Neural cell (in vitro differentiated cells): Measurements from ENCODE around the gene ALG5. TPM values are rescaled to one million over a fixed set of nuclear protein-coding genes. Genes with fewer than 3 reads are reported as not detected.

Experiments used
- H2AFZ ChIP-seq: fragments of 200-600, 300-800 bp; sonication (generic), shearing (Covaris generic); 2 replicates; pipeline ENCODE4 v1.6.0; 2014; ENCODE audit warnings: low read depth, mild to moderate bottlenecking, antibody characterized with exemption, low read length, moderate library complexity
- H3F3A ChIP-seq: fragments of 200-600 bp; shearing (Covaris generic); 2 replicates; pipeline ENCODE4 v1.6.1; 2016; ENCODE audit warnings: mild to moderate bottlenecking, moderate library complexity, mixed read lengths, antibody characterized with exemption, low read length; ENCODE audit not compliant: insufficient read depth, poor library complexity, severe bottlenecking
- H3K27ac ChIP-seq: fragments of 200-600, 300-800 bp; sonication (generic), shearing (Covaris generic); 2 replicates; pipeline ENCODE4 v1.5.1; 2014; ENCODE audit warnings: mild to moderate bottlenecking, low read length, moderate library complexity
- H3K27me3 ChIP-seq: fragments of 300-800, 200-600 bp; sonication (generic), shearing (Covaris generic); 2 replicates; pipeline ENCODE4 v1.6.0; 2014; ENCODE audit warnings: mild to moderate bottlenecking, low read depth, low read length, moderate library complexity; ENCODE audit not compliant: insufficient read depth
- H3K36me3 ChIP-seq: fragments of 300-800, 200-600 bp; sonication (generic), shearing (Covaris generic); 2 replicates; pipeline ENCODE4 v1.5.1; 2014; ENCODE audit warnings: mild to moderate bottlenecking, antibody characterized with exemption, low read length, moderate library complexity; ENCODE audit not compliant: insufficient read depth
- H3K4me2 ChIP-seq: fragments of 300-800, 200-600 bp; sonication (generic), shearing (Covaris generic); 2 replicates; pipeline ENCODE4 v1.6.0; 2014; ENCODE audit warnings: mild to moderate bottlenecking, low read length
- H3K4me3 ChIP-seq: fragments of 300-800, 200-600 bp; sonication (generic), shearing (Covaris generic); 2 replicates; pipeline ENCODE4 v1.5.1; 2014; ENCODE audit warnings: mild to moderate bottlenecking, low read length, moderate library complexity
- H3K79me2 ChIP-seq: fragments of 200-600 bp; shearing (Covaris generic); replicated peaks from 2 replicates; pipeline ENCODE4 v1.6.0; 2014; ENCODE audit warnings: mild to moderate bottlenecking, low read length, moderate library complexity; ENCODE audit not compliant: insufficient read depth
- H3K9ac ChIP-seq: fragments of 300-800, 200-600 bp; sonication (generic), shearing (Covaris generic); 2 replicates; pipeline ENCODE4 v1.6.1; 2016; ENCODE audit warnings: mild to moderate bottlenecking, low read length, mixed read lengths
- H3K9me2 ChIP-seq: fragments of 200-600 bp; shearing (Covaris generic); 2 replicates; pipeline ENCODE4 v1.6.1; 2016; ENCODE audit warnings: mild to moderate bottlenecking, low read length, mixed read lengths; ENCODE audit not compliant: insufficient read depth
- H3K9me3 ChIP-seq: fragments of 200-600, 300-800 bp; sonication (generic), shearing (Covaris generic); 2 replicates; pipeline ENCODE4 v1.6.1; 2016; ENCODE audit warnings: mild to moderate bottlenecking, mixed run types, low read length, moderate library complexity, mixed read lengths
- H4K20me1 ChIP-seq: fragments of 200-600 bp; shearing (Covaris generic); 2 replicates; pipeline ENCODE4 v1.6.1; 2016; ENCODE audit warnings: mild to moderate bottlenecking, mixed run types; ENCODE audit not compliant: insufficient read depth
- EP300 ChIP-seq: fragments of 450-650 bp; conservative IDR thresholded peaks from 2 replicates; pipeline ENCODE4 v1.6.1; 2014; ENCODE audit warnings: antibody characterized with exemption, mild to moderate bottlenecking, moderate library complexity; ENCODE audit not compliant: poor library complexity, severe bottlenecking
- EZH2 ChIP-seq: fragments of 200-600, 300-800 bp; shearing (Covaris generic), sonication (generic); IDR thresholded peaks from 2 replicates; pipeline ENCODE4 v1.6.1; 2014; ENCODE audit warnings: antibody characterized with exemption, low read length, borderline replicate concordance, mild to moderate bottlenecking; ENCODE audit not compliant: insufficient read depth, poor library complexity, severe bottlenecking
- MXI1 ChIP-seq: fragments of 450-650 bp; conservative IDR thresholded peaks from 2 replicates; pipeline ENCODE4 v1.6.1; 2014; ENCODE audit warnings: antibody characterized with exemption, mild to moderate bottlenecking; ENCODE audit not compliant: poor library complexity, severe bottlenecking
- POLR2AphosphoS5 ChIP-seq: IDR thresholded peaks from 2 replicates; pipeline ENCODE4 v1.6.1; 2012
- RAD21 ChIP-seq: fragments of 450-650 bp; conservative IDR thresholded peaks from 2 replicates; pipeline ENCODE4 v1.6.1; 2014; ENCODE audit warnings: antibody characterized with exemption, mild to moderate bottlenecking, moderate library complexity
- SMC3 ChIP-seq: fragments of 450-650 bp; conservative IDR thresholded peaks from 2 replicates; pipeline ENCODE4 v1.6.1; 2014; ENCODE audit warnings: antibody characterized with exemption, mild to moderate bottlenecking, moderate library complexity; ENCODE audit not compliant: poor library complexity
- TAF1 ChIP-seq: IDR thresholded peaks from 2 replicates; pipeline ENCODE4 v1.6.1; 2012; ENCODE audit warnings: low read depth
- polyA plus RNA-seq: library from polyadenylated mRNA; depleted of rRNA; stranded (reverse); fragments of >200 nt; gene quantifications from 2 replicates; pipeline ENCODE4 v1.2.3, GENCODE V29; 2014
- TF ChIP-seq, protein P1 (sequence below): fragments of 450-650 bp; IDR thresholded peaks from 2 replicates; pipeline ENCODE4 v1.5.1; 2014; ENCODE audit warnings: antibody characterized with exemption, mild to moderate bottlenecking, moderate library complexity; ENCODE audit not compliant: poor library complexity, severe bottlenecking
- TF ChIP-seq, protein P2 (sequence below): IDR thresholded peaks from 2 replicates; pipeline ENCODE4 v1.6.1; 2012; ENCODE audit warnings: borderline replicate concordance

Gene ALG5
- polyA plus RNA-seq, 1 donor from 2014 or later: 63.0 TPM

DNA sequence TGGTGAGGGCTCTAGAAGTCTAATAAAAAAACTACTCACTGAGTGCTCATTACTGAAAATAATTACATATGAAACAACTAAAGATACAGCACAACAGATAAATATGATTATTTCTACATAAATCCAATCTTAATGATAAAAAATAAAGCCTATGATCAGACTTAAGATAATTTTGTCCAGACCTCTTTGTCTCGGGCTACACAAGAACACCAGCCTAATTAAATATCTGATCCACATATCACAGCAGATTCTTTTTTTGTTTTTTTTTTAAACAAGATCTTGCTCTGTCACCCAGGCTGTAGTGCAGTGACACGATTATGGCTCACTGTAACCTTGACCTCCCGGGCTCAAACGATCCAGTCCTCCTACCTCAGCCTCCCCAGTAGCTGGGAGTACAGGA, 48.8 kb downstream of the ALG5 start:
- Histone ChIP-seq H4K20me1 (no peaks in the 10 kb centered on the region), H3F3A (no peaks in the 10 kb centered on the region), H3K9me2 (no peaks in the 10 kb centered on the region), H3K9ac (no peak overlapping the region), H3K27ac (no peak overlapping the region), H3K4me2 (no peak overlapping the region), H3K79me2 (no peaks in the 10 kb centered on the region), H3K36me3 (no peaks in the 10 kb centered on the region), H3K9me3 (no peaks in the 10 kb centered on the region), H3K4me3 (no peak overlapping the region), H3K27me3 (no peaks in the 10 kb centered on the region), H2AFZ (no peak overlapping the region)
- TF ChIP-seq, protein P1, sequence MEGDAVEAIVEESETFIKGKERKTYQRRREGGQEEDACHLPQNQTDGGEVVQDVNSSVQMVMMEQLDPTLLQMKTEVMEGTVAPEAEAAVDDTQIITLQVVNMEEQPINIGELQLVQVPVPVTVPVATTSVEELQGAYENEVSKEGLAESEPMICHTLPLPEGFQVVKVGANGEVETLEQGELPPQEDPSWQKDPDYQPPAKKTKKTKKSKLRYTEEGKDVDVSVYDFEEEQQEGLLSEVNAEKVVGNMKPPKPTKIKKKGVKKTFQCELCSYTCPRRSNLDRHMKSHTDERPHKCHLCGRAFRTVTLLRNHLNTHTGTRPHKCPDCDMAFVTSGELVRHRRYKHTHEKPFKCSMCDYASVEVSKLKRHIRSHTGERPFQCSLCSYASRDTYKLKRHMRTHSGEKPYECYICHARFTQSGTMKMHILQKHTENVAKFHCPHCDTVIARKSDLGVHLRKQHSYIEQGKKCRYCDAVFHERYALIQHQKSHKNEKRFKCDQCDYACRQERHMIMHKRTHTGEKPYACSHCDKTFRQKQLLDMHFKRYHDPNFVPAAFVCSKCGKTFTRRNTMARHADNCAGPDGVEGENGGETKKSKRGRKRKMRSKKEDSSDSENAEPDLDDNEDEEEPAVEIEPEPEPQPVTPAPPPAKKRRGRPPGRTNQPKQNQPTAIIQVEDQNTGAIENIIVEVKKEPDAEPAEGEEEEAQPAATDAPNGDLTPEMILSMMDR: no peak
- TF ChIP-seq MXI1 (no peak), TAF1 (no peak), SMC3 (no peak), RAD21 (no peak), EZH2 (no peak), EP300 (no peak), POLR2AphosphoS5 (no peak)
- TF ChIP-seq, protein P2, sequence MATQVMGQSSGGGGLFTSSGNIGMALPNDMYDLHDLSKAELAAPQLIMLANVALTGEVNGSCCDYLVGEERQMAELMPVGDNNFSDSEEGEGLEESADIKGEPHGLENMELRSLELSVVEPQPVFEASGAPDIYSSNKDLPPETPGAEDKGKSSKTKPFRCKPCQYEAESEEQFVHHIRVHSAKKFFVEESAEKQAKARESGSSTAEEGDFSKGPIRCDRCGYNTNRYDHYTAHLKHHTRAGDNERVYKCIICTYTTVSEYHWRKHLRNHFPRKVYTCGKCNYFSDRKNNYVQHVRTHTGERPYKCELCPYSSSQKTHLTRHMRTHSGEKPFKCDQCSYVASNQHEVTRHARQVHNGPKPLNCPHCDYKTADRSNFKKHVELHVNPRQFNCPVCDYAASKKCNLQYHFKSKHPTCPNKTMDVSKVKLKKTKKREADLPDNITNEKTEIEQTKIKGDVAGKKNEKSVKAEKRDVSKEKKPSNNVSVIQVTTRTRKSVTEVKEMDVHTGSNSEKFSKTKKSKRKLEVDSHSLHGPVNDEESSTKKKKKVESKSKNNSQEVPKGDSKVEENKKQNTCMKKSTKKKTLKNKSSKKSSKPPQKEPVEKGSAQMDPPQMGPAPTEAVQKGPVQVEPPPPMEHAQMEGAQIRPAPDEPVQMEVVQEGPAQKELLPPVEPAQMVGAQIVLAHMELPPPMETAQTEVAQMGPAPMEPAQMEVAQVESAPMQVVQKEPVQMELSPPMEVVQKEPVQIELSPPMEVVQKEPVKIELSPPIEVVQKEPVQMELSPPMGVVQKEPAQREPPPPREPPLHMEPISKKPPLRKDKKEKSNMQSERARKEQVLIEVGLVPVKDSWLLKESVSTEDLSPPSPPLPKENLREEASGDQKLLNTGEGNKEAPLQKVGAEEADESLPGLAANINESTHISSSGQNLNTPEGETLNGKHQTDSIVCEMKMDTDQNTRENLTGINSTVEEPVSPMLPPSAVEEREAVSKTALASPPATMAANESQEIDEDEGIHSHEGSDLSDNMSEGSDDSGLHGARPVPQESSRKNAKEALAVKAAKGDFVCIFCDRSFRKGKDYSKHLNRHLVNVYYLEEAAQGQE: no peak

DNA sequence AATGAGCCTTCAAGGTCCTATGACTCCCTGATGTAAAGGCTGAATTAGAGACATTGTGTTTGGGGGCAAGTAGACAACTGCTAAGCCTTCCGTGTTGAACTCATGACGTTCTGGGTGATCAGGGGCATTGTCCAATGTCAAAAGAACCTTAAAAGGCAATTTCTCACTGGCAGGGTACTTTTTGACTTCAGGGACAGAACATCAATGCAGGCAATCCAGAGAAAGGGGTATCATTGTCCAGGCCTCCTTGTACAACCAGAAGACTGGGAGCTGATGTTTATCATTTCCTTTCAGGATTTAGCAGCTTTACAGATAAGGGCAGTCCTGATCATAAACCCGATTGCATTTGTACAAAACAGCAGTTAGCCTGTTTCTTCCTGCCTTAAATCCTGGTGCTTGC, 54.1 kb downstream of the ALG5 start:
- Histone ChIP-seq H4K20me1 (no peaks in the 10 kb centered on the region), H3K9me2 (no peaks in the 10 kb centered on the region), H3K9me3 (no peaks in the 10 kb centered on the region), H3F3A (no peaks in the 10 kb centered on the region), H3K9ac (no peak overlapping the region), H3K4me3 (no peak overlapping the region), H3K27ac (no peak overlapping the region), H2AFZ (no peak overlapping the region), H3K36me3 (no peaks in the 10 kb centered on the region), H3K27me3 (no peaks in the 10 kb centered on the region), H3K4me2 (no peak overlapping the region), H3K79me2 (no peaks in the 10 kb centered on the region)
- TF ChIP-seq RAD21 (no peak), EP300 (no peak), SMC3 (no peak), TAF1 (no peak), POLR2AphosphoS5 (no peak), EZH2 (no peak), MXI1 (no peak)
- TF ChIP-seq, protein P2: no peak
- TF ChIP-seq, protein P1: no peak
